HepG2 (cell line): ENCODE data around the gene GDAP1L1. TPM values are rescaled to one million over a fixed set of nuclear protein-coding genes. Genes with fewer than 3 reads are reported as not detected.
A peak's percentile ranks its signal among the peaks of the same experiment; 100 is the strongest.

Source experiments
- AHR ChIP-seq: IDR thresholded peaks from 2 replicates; pipeline ENCODE4 v1.6.1; 2018; ENCODE audit warnings: missing genetic modification reagents, missing compliant biosample characterization
- ELF1 ChIP-seq: sonication (generic); formaldehyde crosslinking; IDR thresholded peaks from 2 replicates; pipeline ENCODE4 v1.4.0; 2020; ENCODE audit warnings: missing genetic modification reagents
- KDM4B ChIP-seq: sonication (generic); formaldehyde crosslinking; IDR thresholded peaks from 2 replicates; pipeline ENCODE4 v1.4.0; 2020; ENCODE audit warnings: missing genetic modification reagents
- KDM5B ChIP-seq: sonication (generic); formaldehyde crosslinking; IDR thresholded peaks from 2 replicates; pipeline ENCODE4 v1.4.0; 2020; ENCODE audit warnings: missing genetic modification reagents, mild to moderate bottlenecking, borderline replicate concordance
- MIER2 ChIP-seq: IDR thresholded peaks from 2 replicates; pipeline ENCODE4 v1.6.1; 2016; ENCODE audit warnings: missing biosample characterization, missing genetic modification reagents
- MIER3 ChIP-seq: IDR thresholded peaks from 2 replicates; pipeline ENCODE4 v1.6.1; 2016; ENCODE audit warnings: missing compliant biosample characterization, borderline replicate concordance
- MIXL1 ChIP-seq: IDR thresholded peaks from 2 replicates; pipeline ENCODE4 v1.6.1; 2016
- NFKB2 ChIP-seq: sonication (generic); formaldehyde crosslinking; IDR thresholded peaks from 2 replicates; pipeline ENCODE4 v1.4.0; 2020; ENCODE audit warnings: missing genetic modification reagents, borderline replicate concordance
- PAF1 ChIP-seq: IDR thresholded peaks from 2 replicates; pipeline ENCODE4 v1.6.1; 2016; ENCODE audit warnings: missing genetic modification reagents, missing compliant biosample characterization
- SIX4 ChIP-seq: sonication (generic); formaldehyde crosslinking; IDR thresholded peaks from 2 replicates; pipeline ENCODE4 v1.4.0; 2020; ENCODE audit warnings: missing genetic modification reagents
- SOX13 ChIP-seq, 3 experiments: fragments of 450-650 bp in 1 of 3; sonication (generic) in 1 of 3; formaldehyde crosslinking in 1 of 3; IDR thresholded peaks in 2 of 3; conservative IDR thresholded peaks in 1 of 3; 2 replicates each; pipeline versions ENCODE4 v1.5.0 to v1.6.1; 2016 to 2020; ENCODE audit warnings: antibody characterized with exemption in 1 of 3, mild to moderate bottlenecking in 1 of 3, missing compliant biosample characterization in 1 of 3, missing genetic modification reagents in 1 of 3, moderate library complexity in 1 of 3
- STAG1 ChIP-seq: sonication (generic); formaldehyde crosslinking; IDR thresholded peaks from 2 replicates; pipeline ENCODE4 v1.4.0; 2020; ENCODE audit warnings: missing genetic modification reagents
- THAP11 ChIP-seq: IDR thresholded peaks from 2 replicates; pipeline ENCODE4 v1.6.1; 2016; ENCODE audit warnings: missing biosample characterization, missing genetic modification reagents
- ZFP41 ChIP-seq: sonication (generic); formaldehyde crosslinking; IDR thresholded peaks from 2 replicates; pipeline ENCODE4 v1.4.0; 2020; ENCODE audit warnings: mild to moderate bottlenecking, missing genetic modification reagents, borderline replicate concordance
- ZNF205 ChIP-seq: IDR thresholded peaks from 2 replicates; pipeline ENCODE4 v1.6.1; 2018; ENCODE audit warnings: missing biosample characterization, missing genetic modification reagents
- ZNF263 ChIP-seq: sonication (generic); formaldehyde crosslinking; IDR thresholded peaks from 2 replicates; pipeline ENCODE4 v1.4.0; 2020; ENCODE audit warnings: missing genetic modification reagents
- ZNF567 ChIP-seq: sonication (generic); formaldehyde crosslinking; IDR thresholded peaks from 2 replicates; pipeline ENCODE4 v1.8.1; 2023; ENCODE audit warnings: mild to moderate bottlenecking, missing genetic modification reagents, borderline replicate concordance
- ZNF614 ChIP-seq: IDR thresholded peaks from 2 replicates; pipeline ENCODE4 v1.6.1; 2018; ENCODE audit warnings: missing biosample characterization, missing genetic modification reagents, inconsistent platforms, borderline replicate concordance
- ZNF792 ChIP-seq: IDR thresholded peaks from 2 replicates; pipeline ENCODE4 v1.6.1; 2016
- polyA plus RNA-seq, 8 experiments: library from polyadenylated mRNA; depleted of rRNA in 3 of 8; stranded (reverse) in 7 of 8; unstranded in 1 of 8; fragments of >200 nt; fragmentation: Illumina TruSeq in 4 of 8; extraction: Trizol in 4 of 8; gene quantifications; 2 replicates each; pipeline versions ENCODE4 v1.2.1 to v1.2.3, GENCODE V29; 2011 to 2016; ENCODE audit warnings: low read depth in 4 of 8, missing spikeins in 1 of 8, mixed read lengths in 1 of 8; ENCODE audit not compliant: insufficient read depth in 1 of 8
- total RNA-seq, 5 experiments: library from RNA; depleted of rRNA; stranded (reverse); fragments of >200 nt; fragmentation: Illumina TruSeq; extraction: Trizol; gene quantifications; 2 replicates each; pipeline ENCODE4 v1.2.3, GENCODE V29; 2016; ENCODE audit warnings: low read depth in 1 of 5
- TF ChIP-seq, protein P1 (sequence below): sonication (generic); formaldehyde crosslinking; IDR thresholded peaks from 2 replicates; pipeline ENCODE4 v1.5.1; 2020; ENCODE audit warnings: missing genetic modification reagents, mild to moderate bottlenecking, borderline replicate concordance
- TF ChIP-seq, protein P2 (sequence below): IDR thresholded peaks from 2 replicates; pipeline ENCODE4 v1.6.1; 2012; ENCODE audit warnings: low read depth, low read length, improper control_type of control experiment
- TF ChIP-seq, protein P3 (sequence below): IDR thresholded peaks from 2 replicates; pipeline ENCODE4 v1.6.1; 2016
- TF ChIP-seq, protein P4 (sequence below): IDR thresholded peaks from 2 replicates; pipeline ENCODE4 v1.6.1; 2018; ENCODE audit warnings: missing genetic modification reagents, mild to moderate bottlenecking, missing compliant biosample characterization
- TF ChIP-seq, protein P5 (sequence below): sonication (generic); formaldehyde crosslinking; IDR thresholded peaks from 2 replicates; pipeline ENCODE4 v1.5.0; 2020; ENCODE audit warnings: mild to moderate bottlenecking, missing genetic modification reagents

Gene GDAP1L1
- total and polyA plus RNA-seq, 2 of the 13 experiments (the other 11 are each of a cell fraction or from before 2014, with no cell fraction given): 0.04 TPM; not detected in 1

DNA sequence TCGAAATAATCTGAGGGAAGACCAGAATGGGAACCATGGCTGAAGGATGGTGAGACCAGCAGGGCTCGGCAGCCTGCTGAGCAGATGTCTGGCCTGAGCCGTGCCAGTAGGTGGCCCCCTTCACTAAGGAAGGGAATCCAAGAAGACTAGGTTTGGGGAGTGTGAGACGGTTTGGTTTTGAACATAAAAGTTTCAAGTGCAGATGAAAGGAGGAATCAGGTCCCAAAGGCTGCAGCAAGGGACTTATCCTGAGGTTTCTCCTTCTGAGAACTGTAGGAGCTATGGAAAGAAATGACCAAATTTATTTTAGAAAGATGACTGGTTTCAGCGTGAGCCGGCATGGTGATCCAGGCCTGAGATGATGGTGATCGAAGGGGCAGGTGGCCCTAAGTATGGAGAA lies 32.0 kb upstream of the GDAP1L1 start (continued):
- TF ChIP-seq, protein P1, sequence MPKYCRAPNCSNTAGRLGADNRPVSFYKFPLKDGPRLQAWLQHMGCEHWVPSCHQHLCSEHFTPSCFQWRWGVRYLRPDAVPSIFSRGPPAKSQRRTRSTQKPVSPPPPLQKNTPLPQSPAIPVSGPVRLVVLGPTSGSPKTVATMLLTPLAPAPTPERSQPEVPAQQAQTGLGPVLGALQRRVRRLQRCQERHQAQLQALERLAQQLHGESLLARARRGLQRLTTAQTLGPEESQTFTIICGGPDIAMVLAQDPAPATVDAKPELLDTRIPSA (CRISPR knock-in tag): no peak
- TF ChIP-seq ZNF205 (CRISPR knock-in tag) (0 out of 2 replicates have a peak, but pooled peaks have one; percentile 43), THAP11 (CRISPR knock-in tag) (peak; percentile 51; the same call in 1 of the 2 replicates), STAG1 (peak; percentile 99), SOX13 (IDR thresholded peaks at IDR 0.05) (no peak), SOX13 (CRISPR knock-in tag; conservative IDR thresholded peaks at IDR 0.05 in 1 of 2, IDR thresholded peaks at IDR 0.05 in 1 of 2) (peak in 1 of 2 experiments; percentile 41; a peak in 1 of 4 replicates), PAF1 (CRISPR knock-in tag) (no peak), NFKB2 (CRISPR knock-in tag) (0 out of 2 replicates have a peak, but pooled peaks have one; percentile 20), ZNF263 (CRISPR knock-in tag) (no peak), ZNF792 (CRISPR knock-in tag) (0 out of 2 replicates have a peak, but pooled peaks have one; percentile 36), SIX4 (CRISPR knock-in tag) (0 out of 2 replicates have a peak, but pooled peaks have one; percentile 26), ZFP41 (CRISPR knock-in tag) (no peak), KDM4B (CRISPR knock-in tag) (0 out of 2 replicates have a peak, but pooled peaks have one; percentile 63), ZNF567 (peak; percentile 44; the same call in 1 of the 2 replicates), MIER2 (CRISPR knock-in tag) (peak; percentile 83; the same call in 1 of the 2 replicates), ZNF614 (peak; percentile 48; the same call in 1 of the 2 replicates), MIER3 (peak; percentile 52; the same call in 1 of the 2 replicates), AHR (CRISPR knock-in tag) (peak; percentile 92; the same call in 1 of the 2 replicates), KDM5B (CRISPR knock-in tag) (peak; percentile 46; the same call in 1 of the 2 replicates), MIXL1 (CRISPR knock-in tag) (peak; percentile 84), ELF1 (CRISPR knock-in tag) (peak; percentile 33; the same call in 1 of the 2 replicates)
- TF ChIP-seq, protein P2, sequence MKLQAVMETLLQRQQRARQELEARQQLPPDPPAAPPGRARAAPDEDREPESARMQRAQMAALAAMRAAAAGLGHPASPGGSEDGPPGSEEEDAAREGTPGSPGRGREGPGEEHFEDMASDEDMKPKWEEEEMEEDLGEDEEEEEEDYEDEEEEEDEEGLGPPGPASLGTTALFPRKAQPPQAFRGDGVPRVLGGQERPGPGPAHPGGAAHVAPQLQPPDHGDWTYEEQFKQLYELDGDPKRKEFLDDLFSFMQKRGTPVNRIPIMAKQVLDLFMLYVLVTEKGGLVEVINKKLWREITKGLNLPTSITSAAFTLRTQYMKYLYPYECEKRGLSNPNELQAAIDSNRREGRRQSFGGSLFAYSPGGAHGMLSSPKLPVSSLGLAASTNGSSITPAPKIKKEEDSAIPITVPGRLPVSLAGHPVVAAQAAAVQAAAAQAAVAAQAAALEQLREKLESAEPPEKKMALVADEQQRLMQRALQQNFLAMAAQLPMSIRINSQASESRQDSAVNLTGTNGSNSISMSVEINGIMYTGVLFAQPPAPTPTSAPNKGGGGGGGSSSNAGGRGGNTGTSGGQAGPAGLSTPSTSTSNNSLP: no peak
- TF ChIP-seq, protein P3, sequence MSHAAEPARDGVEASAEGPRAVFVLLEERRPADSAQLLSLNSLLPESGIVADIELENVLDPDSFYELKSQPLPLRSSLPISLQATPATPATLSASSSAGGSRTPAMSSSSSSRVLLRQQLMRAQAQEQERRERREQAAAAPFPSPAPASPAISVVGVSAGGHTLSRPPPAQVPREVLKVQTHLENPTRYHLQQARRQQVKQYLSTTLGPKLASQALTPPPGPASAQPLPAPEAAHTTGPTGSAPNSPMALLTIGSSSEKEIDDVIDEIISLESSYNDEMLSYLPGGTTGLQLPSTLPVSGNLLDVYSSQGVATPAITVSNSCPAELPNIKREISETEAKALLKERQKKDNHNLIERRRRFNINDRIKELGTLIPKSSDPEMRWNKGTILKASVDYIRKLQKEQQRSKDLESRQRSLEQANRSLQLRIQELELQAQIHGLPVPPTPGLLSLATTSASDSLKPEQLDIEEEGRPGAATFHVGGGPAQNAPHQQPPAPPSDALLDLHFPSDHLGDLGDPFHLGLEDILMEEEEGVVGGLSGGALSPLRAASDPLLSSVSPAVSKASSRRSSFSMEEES: peak; percentile 17; the same call in 1 of the 2 replicates
- TF ChIP-seq, protein P4, sequence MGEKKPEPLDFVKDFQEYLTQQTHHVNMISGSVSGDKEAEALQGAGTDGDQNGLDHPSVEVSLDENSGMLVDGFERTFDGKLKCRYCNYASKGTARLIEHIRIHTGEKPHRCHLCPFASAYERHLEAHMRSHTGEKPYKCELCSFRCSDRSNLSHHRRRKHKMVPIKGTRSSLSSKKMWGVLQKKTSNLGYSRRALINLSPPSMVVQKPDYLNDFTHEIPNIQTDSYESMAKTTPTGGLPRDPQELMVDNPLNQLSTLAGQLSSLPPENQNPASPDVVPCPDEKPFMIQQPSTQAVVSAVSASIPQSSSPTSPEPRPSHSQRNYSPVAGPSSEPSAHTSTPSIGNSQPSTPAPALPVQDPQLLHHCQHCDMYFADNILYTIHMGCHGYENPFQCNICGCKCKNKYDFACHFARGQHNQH (CRISPR knock-in tag): peak; percentile 38; the same call in 1 of the 2 replicates
- TF ChIP-seq, protein P5, sequence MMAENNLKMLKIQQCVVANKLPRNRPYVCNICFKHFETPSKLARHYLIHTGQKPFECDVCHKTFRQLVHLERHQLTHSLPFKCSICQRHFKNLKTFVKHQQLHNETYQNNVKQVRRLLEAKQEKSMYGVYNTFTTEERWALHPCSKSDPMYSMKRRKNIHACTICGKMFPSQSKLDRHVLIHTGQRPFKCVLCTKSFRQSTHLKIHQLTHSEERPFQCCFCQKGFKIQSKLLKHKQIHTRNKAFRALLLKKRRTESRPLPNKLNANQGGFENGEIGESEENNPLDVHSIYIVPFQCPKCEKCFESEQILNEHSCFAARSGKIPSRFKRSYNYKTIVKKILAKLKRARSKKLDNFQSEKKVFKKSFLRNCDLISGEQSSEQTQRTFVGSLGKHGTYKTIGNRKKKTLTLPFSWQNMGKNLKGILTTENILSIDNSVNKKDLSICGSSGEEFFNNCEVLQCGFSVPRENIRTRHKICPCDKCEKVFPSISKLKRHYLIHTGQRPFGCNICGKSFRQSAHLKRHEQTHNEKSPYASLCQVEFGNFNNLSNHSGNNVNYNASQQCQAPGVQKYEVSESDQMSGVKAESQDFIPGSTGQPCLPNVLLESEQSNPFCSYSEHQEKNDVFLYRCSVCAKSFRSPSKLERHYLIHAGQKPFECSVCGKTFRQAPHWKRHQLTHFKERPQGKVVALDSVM (CRISPR knock-in tag): no peak
